Activated naive CD4-positive, alpha-beta T cell treated with Interleukin-2 at 50 U/mL for 16 hours (primary cell): ENCODE data around the gene RHOBTB1.
"Not testable (repeated sequence)": the region's sequence is repeated elsewhere in the genome, so short reads cannot be mapped to it uniquely, and the experiment has no call there.

Source experiments
- DNase-seq: peaks from one replicate; pipeline ENCODE4 v3.0.0-alpha.2; 2020

RHOBTB1 gene

GRCh38 chr10:60940446-60940845 lies 3.5 kb downstream of the RHOBTB1 start:
- DNase-seq = no peak

- no peak for DNase-seq
Measured at GRCh38 chr10:60937784-60938654, 6.0 kb downstream of the RHOBTB1 start.

GRCh38 chr10:60937022-60937421 lies 7.0 kb downstream of the RHOBTB1 start:
- DNase-seq = no peak

GRCh38 chr10:60934215-60935175 lies 9.5 kb downstream of the RHOBTB1 start:
- DNase-seq = no peak

- DNase-seq = no peak
Measured at GRCh38 chr10:60932756-60933155, 11.2 kb downstream of the RHOBTB1 start.

- no peak for DNase-seq
Measured at GRCh38 chr10:60930237-60930636, 13.7 kb downstream of the RHOBTB1 start.

GRCh38 chr10:60921633-60922032 lies 22.4 kb downstream of the RHOBTB1 start:
- no peak for DNase-seq

- DNase-seq = no peak
Measured at GRCh38 chr10:60920479-60920878, 23.5 kb downstream of the RHOBTB1 start.

- no peak for DNase-seq
Measured at GRCh38 chr10:60919551-60919950, 24.4 kb downstream of the RHOBTB1 start.

GRCh38 chr10:60917331-60918280 lies 26.4 kb downstream of the RHOBTB1 start:
- DNase-seq = no peak

GRCh38 chr10:60916025-60916424 lies 28.0 kb downstream of the RHOBTB1 start:
- no peak for DNase-seq

GRCh38 chr10:60914690-60915141 lies 29.3 kb downstream of the RHOBTB1 start:
- DNase-seq = no peak

- DNase-seq = no peak
Measured at GRCh38 chr10:60913657-60914056, 30.3 kb downstream of the RHOBTB1 start.

GRCh38 chr10:60913071-60913470 lies 30.9 kb downstream of the RHOBTB1 start:
- DNase-seq = no peak

- no peak for DNase-seq
Measured at GRCh38 chr10:60911715-60912114, 32.3 kb downstream of the RHOBTB1 start.

- DNase-seq = no peak
Measured at GRCh38 chr10:60911216-60911615, 32.8 kb downstream of the RHOBTB1 start.

GRCh38 chr10:60910543-60910942 lies 33.4 kb downstream of the RHOBTB1 start:
- DNase-seq = no peak

- no peak for DNase-seq
Measured at GRCh38 chr10:60908896-60909295, 35.1 kb downstream of the RHOBTB1 start.

- DNase-seq = no peak
Measured at GRCh38 chr10:60908031-60908430, 36.0 kb downstream of the RHOBTB1 start.

GRCh38 chr10:60907236-60907635 lies 36.7 kb downstream of the RHOBTB1 start:
- no peak for DNase-seq

GRCh38 chr10:60906825-60907224 lies 37.2 kb downstream of the RHOBTB1 start:
- DNase-seq = not testable (repeated sequence)

- no peak for DNase-seq
Measured at GRCh38 chr10:60906411-60906810, 37.6 kb downstream of the RHOBTB1 start.
